ENCODE results near the gene MAPRE2.

- TF ChIP-seq CTCF (IDR thresholded peaks at IDR 0.05) (no peak), POLR2A (IDR thresholded peaks at IDR 0.05) (no peak)
Observed at GRCh38 chr18:35117372-35117771, 76.2 kb downstream of the MAPRE2 start.

All from lower leg skin (tissue), 3 donors.